ENCODE data around the gene TRPV4.

DNA sequence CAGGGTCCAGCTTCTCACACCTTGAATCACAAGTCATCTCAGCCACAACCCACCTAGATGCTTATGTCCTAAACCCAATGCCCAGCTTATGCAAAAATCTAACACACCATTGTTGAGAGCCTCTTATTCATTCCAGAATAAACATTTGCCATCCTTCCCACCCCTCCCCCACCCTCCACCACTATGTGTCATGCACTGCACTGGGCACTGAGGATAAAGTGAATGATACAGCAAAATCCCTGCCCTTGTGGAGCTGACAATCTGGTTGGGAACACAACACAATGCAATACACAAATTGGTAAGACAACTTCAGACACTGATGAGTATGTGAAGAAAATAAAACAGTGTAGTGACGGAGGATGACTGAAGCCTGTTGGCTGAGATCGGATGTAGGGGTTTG lies 48.6 kb upstream of the TRPV4 start:
- TF ChIP-seq, protein P1, sequence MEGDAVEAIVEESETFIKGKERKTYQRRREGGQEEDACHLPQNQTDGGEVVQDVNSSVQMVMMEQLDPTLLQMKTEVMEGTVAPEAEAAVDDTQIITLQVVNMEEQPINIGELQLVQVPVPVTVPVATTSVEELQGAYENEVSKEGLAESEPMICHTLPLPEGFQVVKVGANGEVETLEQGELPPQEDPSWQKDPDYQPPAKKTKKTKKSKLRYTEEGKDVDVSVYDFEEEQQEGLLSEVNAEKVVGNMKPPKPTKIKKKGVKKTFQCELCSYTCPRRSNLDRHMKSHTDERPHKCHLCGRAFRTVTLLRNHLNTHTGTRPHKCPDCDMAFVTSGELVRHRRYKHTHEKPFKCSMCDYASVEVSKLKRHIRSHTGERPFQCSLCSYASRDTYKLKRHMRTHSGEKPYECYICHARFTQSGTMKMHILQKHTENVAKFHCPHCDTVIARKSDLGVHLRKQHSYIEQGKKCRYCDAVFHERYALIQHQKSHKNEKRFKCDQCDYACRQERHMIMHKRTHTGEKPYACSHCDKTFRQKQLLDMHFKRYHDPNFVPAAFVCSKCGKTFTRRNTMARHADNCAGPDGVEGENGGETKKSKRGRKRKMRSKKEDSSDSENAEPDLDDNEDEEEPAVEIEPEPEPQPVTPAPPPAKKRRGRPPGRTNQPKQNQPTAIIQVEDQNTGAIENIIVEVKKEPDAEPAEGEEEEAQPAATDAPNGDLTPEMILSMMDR (IDR thresholded peaks at IDR 0.05 in 4 of 5, conservative IDR thresholded peaks at IDR 0.05 in 1 of 5), result no peak
- no peak for TF ChIP-seq POLR2A (IDR thresholded peaks at IDR 0.05)
